Kidney (tissue), 14 donors: Measurements from ENCODE around the gene PITPNM3. TPM values are rescaled to one million over a fixed set of nuclear protein-coding genes. Genes with fewer than 3 reads are reported as not detected.

Experiments
- DNase-seq, 5 donors: peaks; one replicate each; pipeline ENCODE4 v3.0.0-alpha.2; 2013 to 2020
- FAIRE-seq: peaks from 2 replicates; lab custom pipeline; 2012; peaks lifted over from hg19 to GRCh38; lab: Jason Lieb, UNC
- H3K27ac ChIP-seq, 2 donors: one replicate each; pipeline ENCODE4 v1.7.0; 2013; ENCODE audit warnings: low read depth in 2 of 2, low read length in 2 of 2, inconsistent platforms in 1 of 2
- H3K27me3 ChIP-seq: one replicate; pipeline ENCODE4 v1.7.1; 2013; ENCODE audit warnings: low read length, inconsistent platforms; ENCODE audit not compliant: control insufficient read depth, insufficient read depth
- H3K36me3 ChIP-seq, 3 donors: one replicate each; pipeline versions ENCODE4 v1.7.0 to v1.7.1; 2013; ENCODE audit warnings: low read length in 3 of 3, control low read depth in 1 of 3, inconsistent platforms in 1 of 3; ENCODE audit not compliant: insufficient read depth in 3 of 3, control insufficient read depth in 2 of 3
- H3K4me1 ChIP-seq, 3 donors: one replicate each; pipeline versions ENCODE4 v1.7.0 to v1.7.1; 2013; ENCODE audit warnings: low read length in 3 of 3, inconsistent platforms in 1 of 3, low read depth in 1 of 3; ENCODE audit not compliant: control insufficient read depth in 2 of 3, insufficient read depth in 2 of 3
- H3K4me3 ChIP-seq, 3 donors: one replicate each; pipeline versions ENCODE4 v1.7.0 to v1.8.1; 2013; ENCODE audit warnings: low read length in 3 of 3, control low read depth in 1 of 3, inconsistent platforms in 1 of 3
- H3K9ac ChIP-seq, 3 donors: one replicate each; pipeline versions ENCODE4 v1.7.0 to v1.7.1; 2013; ENCODE audit warnings: low read length in 3 of 3, control low read depth in 1 of 3, inconsistent platforms in 1 of 3
- H3K9me3 ChIP-seq, 3 donors: one replicate each; pipeline versions ENCODE4 v1.7.0 to v1.7.1; 2013; ENCODE audit warnings: low read length in 3 of 3, control low read depth in 1 of 3, inconsistent platforms in 1 of 3; ENCODE audit not compliant: control insufficient read depth in 2 of 3, insufficient read depth in 1 of 3
- CTCF ChIP-seq: IDR thresholded peaks from 3 replicates; pipeline ENCODE4 v1.5.1; 2012; ENCODE audit warnings: mild to moderate bottlenecking, moderate library complexity, borderline replicate concordance; ENCODE audit not compliant: insufficient read depth; ENCODE audit errors: extremely low read depth
- intact Hi-C: fragments of 100-400 bp; cut with DNase I; formaldehyde crosslinking; loops from one replicate; pipeline ENCODE4 v1.11.1; 2022
- polyA plus RNA-seq: library from polyadenylated mRNA; stranded (reverse); fragments of 350-450 nt; fragmentation: Illumina TruSeq; extraction: RNeasy Lipid Tissue Mini Kit (QIAGEN cat#74804); gene quantifications from one replicate; pipeline ENCODE4 v1.2.3, GENCODE V29; 2014; ENCODE audit warnings: low read depth, low replicate concordance; ENCODE audit not compliant: insufficient read depth
- total RNA-seq: library from RNA; stranded (reverse); fragmentation: NEBNext Ultra II Directional; extraction: Animal tissue kit (Norgen Biotek cat#: 25700); gene quantifications from one replicate; pipeline ENCODE4 v1.2.1, GENCODE V29; 2021
- donor health status: control.
- donor health status: control.
- donor health status: control.
- donor health status: control.
- donor health status: control.
- donor health status: DM: yes; HTN: yes; CAD: no.
- donor health status: Normal renal cell carcinoma (clear cell type).

Gene PITPNM3
- total and polyA plus RNA-seq, 2 donors from 2014 or later: 1.8 to 9.1 TPM

GRCh38 chr17:6489016-6489550 is 67.3 kb downstream of the PITPNM3 start:
- peak in 1 of 5 donors; percentile 11 for DNase-seq
- no peak for FAIRE-seq
- no peaks in the 10 kb centered on the region for H3K36me3 ChIP-seq
- no peak overlapping the region for H3K9ac ChIP-seq
- no peak overlapping the region for H3K27ac ChIP-seq
- peaks cover 0 to 22% (median 4%) of the 10 kb centered on the region in 3 donors for H3K4me1 ChIP-seq
- no peak for TF ChIP-seq CTCF
- intact Hi-C loops: no loop called here
- H3K4me3 ChIP-seq: no peak overlapping the region
- H3K9me3 ChIP-seq: no peaks in the 10 kb centered on the region
- no peaks in the 10 kb centered on the region for H3K27me3 ChIP-seq

- Histone ChIP-seq H3K4me1 (peaks cover 0 to 16% (median 3%) of the 10 kb centered on the region in 3 donors), H3K36me3 (no peaks in the 10 kb centered on the region), H3K27me3 (no peaks in the 10 kb centered on the region), H3K9me3 (no peaks in the 10 kb centered on the region), H3K4me3 (no peak overlapping the region), H3K9ac (no peak overlapping the region), H3K27ac (no peak overlapping the region)
- intact Hi-C loops: no loop called here
- no peak for DNase-seq
- TF ChIP-seq CTCF: no peak
- no peak for FAIRE-seq
Measured at GRCh38 chr17:6488008-6488539, 68.3 kb downstream of the PITPNM3 start.

- Histone ChIP-seq H3K9me3 (no peaks in the 10 kb centered on the region), H3K4me1 (peaks cover 0 to 13% (median 0%) of the 10 kb centered on the region in 3 donors), H3K27me3 (no peaks in the 10 kb centered on the region), H3K27ac (no peak overlapping the region), H3K4me3 (no peak overlapping the region), H3K9ac (no peak overlapping the region), H3K36me3 (no peaks in the 10 kb centered on the region)
- TF ChIP-seq CTCF: no peak
- intact Hi-C loops: no loop called here
- peak in 1 of 5 donors; percentile 63 for DNase-seq
- no peak for FAIRE-seq
Measured at GRCh38 chr17:6487251-6488007, 68.9 kb downstream of the PITPNM3 start.
